Stimulated activated CD8-positive, alpha-beta memory T cell treated with anti-CD3 and anti-CD28 coated beads, Interleukin-4, amount 100 ng/mL, for 1 hour (primary cell): ENCODE measurements around the gene ADAMTSL4.

Experiments
- DNase-seq, 2 donors: peaks; one replicate each; pipeline ENCODE4 v3.0.0-alpha.2; 2020; ENCODE audit warnings: low read depth in 2 of 2, low spot score in 1 of 2

The ADAMTSL4 gene

DNA sequence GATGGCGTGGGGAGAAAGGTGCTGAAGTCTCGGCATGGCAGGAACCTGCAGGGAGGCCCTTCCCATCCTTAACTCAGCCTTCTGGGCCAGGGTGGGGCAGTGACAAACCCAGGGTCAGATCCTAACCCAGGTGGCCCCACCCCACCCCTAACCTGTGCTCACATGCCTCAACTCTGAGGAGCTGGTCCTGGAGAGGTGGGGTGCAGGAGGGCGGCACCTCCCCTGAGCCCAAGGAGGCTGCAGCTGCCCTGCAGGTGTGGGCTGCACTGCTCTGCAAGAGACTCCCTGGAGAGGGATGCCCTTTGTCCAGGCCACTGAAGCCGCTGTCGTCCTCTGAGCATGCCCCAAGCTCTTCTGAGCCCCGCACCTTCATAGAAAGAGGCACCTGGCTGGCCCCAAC is 15.2 kb upstream of the ADAMTSL4 start:
- DNase-seq, result no peak

DNA sequence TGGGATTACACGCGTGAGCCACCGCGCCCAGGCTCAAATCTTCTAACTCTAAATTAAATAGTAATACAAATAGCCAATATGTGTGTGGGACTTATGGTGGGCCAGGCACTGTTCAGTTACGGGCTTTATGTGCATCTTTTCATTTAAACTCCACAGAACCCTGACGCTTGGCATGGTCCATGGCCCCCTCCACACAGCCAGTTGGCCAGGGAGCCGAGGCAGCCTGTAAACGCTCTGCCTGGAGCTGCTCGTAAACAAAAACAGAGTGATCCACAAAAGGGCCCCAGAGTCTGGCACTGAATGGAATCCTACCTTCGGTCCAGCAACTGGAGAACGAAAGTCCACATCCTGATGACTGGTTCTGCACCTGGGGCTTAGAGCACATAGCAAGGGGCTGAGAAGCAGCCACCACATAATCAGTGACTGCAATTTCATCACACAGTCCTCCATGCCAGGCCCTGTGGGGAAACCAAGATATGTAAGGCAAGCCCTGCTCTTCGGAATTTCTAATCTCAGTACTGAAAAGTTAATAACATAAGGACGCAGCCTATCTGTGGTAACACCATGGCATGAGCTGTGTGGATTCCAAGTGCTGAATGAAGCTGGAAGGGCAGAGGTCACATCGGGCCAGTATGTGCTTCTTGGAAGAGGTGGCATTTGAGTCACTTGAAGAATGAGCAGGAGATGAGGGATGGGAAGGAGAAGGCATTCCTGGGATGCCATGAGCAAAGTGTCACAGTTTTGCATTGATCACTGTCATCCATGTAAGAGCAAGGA is 13.5 kb upstream of the ADAMTSL4 start:
- DNase-seq, result no peak

DNA sequence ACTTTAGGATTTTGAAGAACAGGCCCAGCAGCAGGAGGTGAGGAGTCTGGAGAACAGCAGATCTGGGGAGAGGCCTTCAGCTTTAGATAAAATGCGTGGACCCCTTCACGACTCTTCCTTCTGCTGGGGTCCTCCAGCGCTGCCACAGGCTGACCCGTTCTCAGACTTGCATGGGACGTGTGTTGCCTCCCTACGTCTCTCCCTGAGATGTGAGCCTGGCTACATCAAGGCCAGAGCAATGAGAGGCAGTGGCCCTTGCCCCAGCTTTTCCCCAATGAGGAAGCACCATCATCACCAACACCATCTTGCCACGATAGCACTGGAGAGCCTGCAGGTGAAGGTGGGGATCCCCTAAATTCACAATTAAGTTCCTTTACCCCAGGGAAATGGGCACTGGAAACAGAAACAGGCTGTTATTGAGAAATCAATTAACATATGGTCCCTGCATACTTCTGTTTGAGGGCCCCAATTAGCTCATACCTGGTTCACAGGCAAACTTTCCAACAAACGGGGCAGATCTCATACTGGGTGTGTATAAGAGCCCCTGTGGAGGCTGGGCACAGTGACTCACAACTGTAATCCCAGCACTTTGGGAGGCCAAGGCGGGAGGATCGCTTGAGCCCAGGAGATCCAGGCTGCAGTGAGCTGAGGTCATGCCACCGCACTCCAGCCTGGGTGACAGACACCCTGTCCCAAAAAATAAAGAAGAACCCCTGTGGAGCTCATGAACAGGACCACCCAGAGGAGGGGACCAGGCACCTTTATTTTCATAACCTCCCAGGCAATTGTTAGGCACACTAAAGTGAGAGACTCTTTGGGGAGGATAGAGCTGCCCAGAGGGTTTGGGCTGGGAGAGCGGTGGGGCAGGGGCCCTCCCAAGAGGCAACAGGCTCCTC is 12.1 kb upstream of the ADAMTSL4 start:
- DNase-seq, result no peak

DNA sequence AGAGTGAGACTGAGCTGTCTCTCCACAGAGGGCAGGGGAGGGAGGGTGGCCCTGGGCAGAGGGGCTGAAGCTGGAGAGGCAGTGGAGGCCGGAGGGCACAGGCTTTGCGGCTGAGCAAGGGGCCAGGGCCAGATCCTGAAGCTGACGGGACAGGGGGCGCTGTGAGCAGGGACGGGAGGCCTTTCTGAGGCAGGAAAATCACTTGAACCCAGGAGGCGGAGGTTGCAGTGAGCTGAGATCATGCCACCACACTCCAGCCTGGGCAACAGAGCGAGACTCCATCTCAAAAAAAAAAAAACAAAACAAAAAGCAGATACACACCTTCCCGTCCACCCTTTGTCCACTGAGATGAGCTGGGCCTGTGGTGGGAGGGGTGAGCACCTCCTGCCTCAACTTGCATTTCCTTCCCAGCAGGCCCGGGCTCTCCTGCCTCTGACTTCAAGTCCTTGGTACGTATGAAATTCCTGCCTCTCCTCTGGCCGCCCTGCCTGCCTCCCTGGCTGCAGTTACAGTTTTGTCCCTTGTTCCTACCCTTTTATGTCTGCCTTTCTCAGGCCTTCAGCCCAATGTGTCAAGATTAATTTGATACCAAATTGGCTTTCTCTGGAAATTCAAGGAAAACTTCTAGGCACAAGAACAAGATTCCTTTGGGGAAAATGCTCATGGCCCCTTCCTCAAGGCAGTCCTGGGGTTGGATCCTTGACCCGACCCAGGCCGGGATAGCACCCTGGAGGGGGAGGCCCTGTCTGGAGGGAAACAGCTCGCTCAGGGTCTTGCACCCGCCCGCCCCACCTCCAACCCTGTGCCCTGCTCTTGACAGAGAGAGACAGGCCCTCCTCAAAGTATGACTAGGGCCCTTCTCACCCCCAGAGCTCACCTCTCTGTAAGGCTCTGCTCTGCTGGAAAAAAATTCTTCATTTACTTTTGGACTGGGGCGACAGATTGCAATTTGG is 11.2 kb upstream of the ADAMTSL4 start:
- DNase-seq, result no peak

DNA sequence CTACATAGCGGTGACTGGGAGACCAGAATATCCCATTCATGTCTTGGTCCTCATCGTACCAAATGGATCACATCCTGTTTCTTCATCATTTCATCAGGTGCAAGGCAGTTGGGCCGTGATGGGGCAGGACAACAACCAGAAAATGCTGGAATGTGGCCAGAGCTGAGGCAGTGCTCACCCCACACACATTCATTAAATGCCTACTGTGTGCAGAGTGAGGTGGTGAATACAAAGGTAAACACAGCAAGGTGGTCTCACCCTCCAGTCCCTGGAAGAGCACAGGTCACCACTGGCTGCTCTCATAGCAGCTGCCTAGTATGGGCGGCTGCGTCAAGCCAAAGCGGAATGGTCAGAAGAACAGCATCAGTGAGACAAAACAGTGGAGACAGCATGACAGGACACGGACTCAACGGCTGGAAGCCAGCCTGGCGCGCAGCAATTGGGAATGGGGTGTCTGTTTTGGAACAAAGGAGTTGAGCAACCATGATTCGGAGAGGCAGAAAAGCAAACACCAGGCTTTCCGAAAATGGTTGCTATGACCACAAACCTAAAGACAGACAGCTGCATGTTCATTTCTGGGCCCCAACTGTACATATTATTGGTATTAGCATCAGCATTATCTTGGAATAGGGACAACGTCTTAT is 5.6 kb upstream of the ADAMTSL4 start:
- no peak for DNase-seq

DNA sequence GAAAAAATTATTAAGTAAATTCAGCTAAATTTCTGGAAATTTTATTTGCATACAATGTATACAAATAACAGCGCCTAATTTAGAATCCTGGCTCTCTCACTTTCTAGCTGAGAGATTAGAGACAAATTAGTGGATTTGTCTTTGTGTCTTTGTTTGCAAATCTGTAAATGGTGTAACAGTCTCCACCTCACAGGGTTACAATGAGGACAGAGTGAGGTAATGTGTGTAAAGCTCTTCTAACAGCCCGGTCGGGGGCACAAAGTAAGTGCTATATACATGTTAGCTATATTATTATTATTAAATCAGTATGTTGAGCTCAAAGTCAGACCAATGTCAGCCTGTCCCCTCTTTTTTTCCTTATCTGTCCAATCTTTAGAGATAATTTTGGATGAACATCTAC is 5.0 kb upstream of the ADAMTSL4 start:
- no peak for DNase-seq

DNA sequence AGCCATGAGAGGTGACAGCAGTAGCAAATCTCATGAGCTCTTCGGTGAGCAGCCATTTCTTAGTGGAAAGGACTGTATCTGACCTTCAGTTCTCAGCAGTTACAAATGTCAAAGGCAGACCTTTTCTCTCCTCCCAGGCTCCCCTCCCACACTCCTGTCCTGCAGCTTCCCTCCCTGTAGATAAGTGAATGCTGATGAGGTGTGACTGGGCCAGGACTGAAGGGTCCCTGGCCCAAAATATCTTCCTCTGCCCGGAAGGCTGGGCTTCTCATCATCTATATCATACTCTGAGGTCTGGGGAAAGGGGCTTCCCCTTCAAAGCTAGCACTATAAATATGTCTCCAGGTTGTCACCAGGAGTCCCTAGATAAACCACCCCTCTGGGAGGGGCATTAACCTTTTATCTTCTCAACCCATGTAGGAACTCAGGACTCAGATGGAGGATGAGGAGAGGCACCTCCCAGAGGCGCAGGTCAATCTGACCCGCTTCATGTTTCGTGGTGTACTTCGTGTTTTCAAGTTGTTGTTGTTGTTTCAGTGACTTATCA is 3.6 kb upstream of the ADAMTSL4 start:
- DNase-seq, result no peak

DNA sequence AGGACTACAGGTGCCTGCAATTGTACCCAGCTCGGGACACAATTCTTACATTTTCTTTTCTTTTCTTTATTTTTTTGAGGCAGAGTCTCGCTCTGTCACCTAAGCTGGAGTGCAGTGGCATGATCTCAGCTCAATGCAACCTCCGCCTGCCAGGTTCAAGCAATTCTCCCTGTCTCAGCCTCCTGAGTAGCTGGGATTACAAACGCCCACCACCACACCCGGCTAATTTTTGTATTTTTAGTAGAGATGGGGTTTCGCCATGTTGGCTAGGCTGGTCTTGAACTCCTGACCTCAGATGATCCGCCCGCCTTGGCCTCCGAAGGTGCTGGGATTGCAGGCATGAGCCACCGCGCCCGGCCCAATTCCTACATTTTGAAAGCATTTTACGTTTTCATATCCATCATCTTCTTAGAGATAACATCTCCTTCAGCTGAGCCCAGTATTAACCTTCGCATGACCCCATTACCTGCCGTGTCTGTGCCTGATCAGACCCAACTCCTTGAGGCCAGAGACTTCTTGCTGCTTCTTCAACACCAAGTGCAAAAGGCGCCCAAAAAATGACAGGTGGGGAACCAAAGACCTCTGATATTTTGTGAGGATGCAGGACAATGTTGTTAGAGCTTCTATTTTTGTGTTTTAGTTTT is 2.8 kb upstream of the ADAMTSL4 start:
- no peak for DNase-seq

DNA sequence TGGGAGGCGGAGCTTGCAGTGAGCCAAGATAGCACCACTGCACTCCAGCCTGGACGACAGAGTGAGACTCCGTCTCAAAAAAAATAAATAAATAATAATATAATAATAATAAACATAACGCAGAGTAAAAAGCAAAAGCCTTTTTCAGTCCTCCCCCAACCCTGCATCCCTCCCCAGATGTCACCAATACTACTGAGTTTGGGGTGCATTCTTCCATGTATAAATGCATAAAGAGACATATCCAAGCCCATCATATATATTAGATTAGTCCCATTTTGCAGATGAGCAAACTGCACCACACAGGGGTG is 930 bp upstream of the ADAMTSL4 start:
- DNase-seq, result no peak

DNA sequence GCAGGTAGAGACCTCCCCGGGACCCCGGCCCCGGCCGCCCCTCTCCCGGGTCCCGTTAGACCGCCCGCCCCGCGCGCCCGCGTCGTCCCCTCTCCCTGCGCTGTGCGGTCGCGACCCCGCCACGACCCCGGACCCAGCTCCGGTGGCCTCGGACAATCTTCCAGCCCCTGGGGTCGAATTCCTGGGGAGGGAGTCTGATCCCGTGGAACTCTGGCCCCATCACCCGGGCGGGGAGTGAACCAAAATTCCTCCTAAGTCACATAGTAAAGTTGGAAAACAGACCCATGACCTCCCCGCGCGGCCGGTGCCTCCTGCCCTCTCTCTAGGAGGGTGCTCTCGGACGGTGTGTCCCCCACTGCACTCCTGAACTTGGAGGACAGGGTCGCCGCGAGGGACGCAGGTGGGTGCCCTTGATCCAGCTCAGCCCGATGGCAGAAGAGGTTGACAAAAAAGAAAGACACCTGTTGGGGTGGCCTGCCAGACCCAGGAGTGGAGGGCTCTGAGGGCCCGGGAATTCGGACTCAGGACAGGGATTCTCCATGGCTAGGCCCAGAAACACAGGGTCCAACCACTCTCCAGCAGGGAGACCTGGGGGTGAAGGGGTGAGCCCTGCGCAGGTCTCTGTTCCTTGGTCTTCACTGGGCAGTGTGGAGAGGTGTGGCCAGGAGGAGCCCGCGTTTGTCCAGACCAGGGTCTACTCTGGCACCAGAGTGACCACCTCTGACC is 451 bp downstream of the ADAMTSL4 start:
- DNase-seq, result no peak

DNA sequence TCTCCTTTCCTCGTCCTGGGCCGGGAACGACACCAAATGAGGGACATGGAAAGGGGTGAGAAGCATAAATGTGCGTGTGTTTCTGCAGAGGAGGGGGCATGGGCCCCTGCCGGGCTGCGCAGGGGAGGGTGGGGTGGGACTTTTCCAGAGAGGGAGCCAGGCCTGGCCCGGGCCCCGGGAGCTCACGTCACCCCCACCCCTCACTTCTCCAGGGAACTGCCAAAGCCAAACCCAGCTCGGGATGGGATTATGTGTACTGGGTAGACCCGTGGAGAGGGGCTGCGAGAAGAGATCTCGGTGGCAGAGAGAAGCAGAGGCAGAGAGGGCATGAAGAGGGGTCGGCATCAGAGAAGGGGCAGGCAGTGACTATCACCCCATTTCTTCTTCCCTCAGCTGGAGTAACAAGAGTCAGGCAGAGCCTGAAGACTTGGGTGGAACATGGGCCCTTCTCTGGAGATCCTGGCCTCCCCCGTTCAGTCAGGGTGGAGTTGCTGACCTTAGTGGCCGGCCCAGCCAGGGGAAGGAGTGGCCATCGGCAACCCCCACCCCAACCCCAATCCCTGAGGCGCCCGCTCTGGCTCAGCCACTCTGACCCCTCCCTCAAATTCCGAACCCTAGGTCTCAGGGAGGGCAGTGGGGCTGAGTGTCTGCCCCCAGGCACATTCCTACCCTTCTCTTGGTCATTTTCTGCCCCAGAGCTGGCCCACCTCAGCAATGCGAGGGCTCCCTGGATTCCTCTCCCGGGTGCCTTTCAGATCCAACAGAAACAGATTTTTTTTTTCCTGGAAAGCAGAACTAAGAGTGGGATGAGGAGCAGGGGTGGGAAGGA is 1.2 kb downstream of the ADAMTSL4 start:
- no peak for DNase-seq

DNA sequence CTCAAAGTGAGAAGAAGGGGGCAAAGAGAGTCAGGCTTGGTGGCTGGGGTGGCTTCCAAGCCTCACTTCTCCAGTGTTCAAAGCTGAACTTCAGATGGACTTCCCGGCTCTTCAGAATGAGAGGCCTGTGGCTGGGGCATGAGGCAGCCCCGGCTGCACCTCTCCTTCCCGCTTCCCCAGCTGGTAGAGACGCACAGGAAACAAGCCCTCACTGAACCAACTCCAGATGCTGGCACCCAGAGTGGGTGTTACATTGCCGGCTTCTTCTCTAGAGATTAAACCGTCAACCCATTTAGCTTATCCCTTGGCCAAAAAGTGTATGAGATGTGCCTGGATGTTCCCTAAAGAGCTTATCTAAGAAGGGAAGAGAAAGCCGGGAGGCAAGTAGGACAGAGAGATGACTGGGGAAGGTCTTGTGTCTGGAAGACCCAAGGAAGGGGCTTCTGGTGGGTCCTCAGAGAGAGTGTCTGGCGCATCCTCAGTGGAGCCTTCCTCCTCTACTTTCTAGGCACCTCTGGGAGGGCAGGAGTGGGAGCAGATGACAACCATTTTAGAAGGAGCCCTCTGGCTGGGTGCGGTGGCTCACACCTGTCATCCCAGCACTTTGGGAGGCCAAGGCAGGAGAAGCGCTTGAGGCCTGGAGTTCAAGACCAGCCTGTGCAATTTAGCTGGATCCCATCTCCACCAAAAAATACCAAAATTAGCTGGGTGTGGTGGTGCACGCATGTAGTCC is 2.0 kb downstream of the ADAMTSL4 start:
- DNase-seq, result no peak

DNA sequence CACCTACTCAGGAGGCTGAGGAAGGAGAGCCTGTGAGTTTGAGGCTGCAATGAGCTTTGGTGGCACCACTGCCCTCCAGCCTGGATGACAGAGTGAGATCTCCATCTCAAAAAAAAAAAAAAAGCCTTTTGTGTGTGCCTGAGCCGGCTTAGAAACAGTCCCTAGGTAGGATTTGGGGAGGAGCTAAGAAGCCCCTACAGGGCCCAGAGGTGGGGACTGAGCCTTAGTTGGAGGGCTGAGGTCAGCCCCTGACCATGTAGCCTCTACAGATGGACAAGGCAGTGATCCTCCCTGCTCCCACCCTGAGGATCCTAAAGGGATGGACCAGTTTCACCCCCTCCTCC is 2.5 kb downstream of the ADAMTSL4 start:
- no peak for DNase-seq

DNA sequence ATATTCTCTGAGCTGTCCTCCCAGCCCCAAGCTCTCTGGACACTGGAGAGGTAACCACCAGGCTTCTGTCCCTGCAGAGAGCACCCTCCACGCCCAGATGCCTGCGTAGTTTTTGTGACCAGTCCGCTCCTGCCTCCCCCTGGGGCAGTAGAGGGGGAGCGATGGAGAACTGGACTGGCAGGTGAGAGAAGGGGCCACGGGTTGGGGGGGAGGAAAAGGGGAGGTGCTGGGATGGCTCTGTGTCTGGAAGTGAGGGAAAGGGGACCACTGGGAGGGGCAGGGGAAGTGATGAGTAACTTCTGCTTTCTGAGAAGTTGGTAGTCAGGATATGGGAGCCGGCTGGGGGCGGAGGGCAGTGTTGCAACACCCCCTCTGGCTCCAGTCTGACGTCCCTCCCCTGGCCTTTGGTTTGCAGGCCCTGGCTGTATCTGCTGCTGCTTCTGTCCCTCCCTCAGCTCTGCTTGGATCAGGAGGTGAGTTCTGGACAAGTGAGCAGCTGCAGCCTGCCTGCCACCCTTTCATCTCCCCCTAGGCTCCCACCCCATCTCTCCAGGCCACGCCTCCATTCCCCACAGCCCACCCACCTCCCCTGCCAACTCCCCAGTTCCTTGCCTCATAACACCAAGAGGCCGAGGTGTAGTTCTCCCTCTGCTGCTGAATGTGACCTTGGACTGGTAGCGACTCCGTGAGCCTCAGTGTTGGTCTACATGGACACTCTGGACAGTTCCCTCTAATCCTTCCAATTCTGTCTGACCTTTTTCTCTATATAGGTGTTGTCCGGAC is 3.1 kb downstream of the ADAMTSL4 start:
- no peak for DNase-seq

DNA sequence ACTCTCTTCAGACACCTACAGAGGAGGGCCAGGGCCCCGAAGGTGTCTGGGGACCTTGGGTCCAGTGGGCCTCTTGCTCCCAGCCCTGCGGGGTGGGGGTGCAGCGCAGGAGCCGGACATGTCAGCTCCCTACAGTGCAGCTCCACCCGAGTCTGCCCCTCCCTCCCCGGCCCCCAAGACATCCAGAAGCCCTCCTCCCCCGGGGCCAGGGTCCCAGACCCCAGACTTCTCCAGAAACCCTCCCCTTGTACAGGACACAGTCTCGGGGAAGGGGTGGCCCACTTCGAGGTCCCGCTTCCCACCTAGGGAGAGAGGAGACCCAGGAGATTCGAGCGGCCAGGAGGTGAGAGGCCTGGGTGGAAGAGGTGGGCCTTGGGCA is 3.7 kb downstream of the ADAMTSL4 start:
- no peak for DNase-seq

DNA sequence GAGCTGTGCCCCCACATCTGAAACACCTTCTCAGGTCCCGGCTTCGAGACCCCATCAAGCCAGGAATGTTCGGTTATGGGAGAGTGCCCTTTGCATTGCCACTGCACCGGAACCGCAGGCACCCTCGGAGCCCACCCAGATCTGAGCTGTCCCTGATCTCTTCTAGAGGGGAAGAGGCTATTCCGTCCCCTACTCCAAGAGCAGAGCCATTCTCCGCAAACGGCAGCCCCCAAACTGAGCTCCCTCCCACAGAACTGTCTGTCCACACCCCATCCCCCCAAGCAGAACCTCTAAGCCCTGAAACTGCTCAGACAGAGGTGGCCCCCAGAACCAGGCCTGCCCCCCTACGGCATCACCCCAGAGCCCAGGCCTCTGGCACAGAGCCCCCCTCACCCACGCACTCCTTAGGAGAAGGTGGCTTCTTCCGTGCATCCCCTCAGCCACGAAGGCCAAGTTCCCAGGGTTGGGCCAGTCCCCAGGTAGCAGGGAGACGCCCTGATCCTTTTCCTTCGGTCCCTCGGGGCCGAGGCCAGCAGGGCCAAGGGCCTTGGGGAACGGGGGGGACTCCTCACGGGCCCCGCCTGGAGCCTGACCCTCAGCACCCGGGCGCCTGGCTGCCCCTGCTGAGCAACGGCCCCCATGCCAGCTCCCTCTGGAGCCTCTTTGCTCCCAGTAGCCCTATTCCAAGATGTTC is 4.3 kb downstream of the ADAMTSL4 start:
- no peak for DNase-seq

DNA sequence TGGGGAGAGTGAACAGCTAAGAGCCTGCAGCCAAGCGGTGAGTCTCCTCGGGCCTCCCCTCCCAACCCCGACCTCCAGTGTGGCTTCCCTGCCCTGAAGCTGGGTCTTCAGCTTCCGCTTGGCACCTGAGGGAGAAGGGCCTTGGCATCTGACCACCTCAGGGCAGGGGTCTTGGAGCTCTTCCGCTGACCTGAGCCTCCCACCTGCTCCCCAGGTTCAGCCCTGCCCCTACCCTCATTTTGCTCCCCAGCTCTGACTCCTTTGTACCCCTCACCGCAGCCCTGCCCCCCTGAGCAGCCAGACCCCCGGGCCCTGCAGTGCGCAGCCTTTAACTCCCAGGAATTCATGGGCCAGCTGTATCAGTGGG is 4.9 kb downstream of the ADAMTSL4 start:
- no peak for DNase-seq
